Measurements from ENCODE around the gene RBM46.

GRCh38 chr4:154868414-154869194 lies 87.5 kb downstream of the RBM46 start:
- TF ChIP-seq CTCF (IDR thresholded peaks at IDR 0.05) (no peak), POLR2A (IDR thresholded peaks at IDR 0.05) (no peak)

Measured in adrenal gland (tissue), 5 donors.